Measurements from ENCODE around the gene FKBP2. TPM values are rescaled to one million over a fixed set of nuclear protein-coding genes. Genes with fewer than 3 reads are reported as not detected.

FKBP2 gene
- total RNA-seq, 2 experiments from 2014 or later, result 21.9 to 22.8 TPM

DNA sequence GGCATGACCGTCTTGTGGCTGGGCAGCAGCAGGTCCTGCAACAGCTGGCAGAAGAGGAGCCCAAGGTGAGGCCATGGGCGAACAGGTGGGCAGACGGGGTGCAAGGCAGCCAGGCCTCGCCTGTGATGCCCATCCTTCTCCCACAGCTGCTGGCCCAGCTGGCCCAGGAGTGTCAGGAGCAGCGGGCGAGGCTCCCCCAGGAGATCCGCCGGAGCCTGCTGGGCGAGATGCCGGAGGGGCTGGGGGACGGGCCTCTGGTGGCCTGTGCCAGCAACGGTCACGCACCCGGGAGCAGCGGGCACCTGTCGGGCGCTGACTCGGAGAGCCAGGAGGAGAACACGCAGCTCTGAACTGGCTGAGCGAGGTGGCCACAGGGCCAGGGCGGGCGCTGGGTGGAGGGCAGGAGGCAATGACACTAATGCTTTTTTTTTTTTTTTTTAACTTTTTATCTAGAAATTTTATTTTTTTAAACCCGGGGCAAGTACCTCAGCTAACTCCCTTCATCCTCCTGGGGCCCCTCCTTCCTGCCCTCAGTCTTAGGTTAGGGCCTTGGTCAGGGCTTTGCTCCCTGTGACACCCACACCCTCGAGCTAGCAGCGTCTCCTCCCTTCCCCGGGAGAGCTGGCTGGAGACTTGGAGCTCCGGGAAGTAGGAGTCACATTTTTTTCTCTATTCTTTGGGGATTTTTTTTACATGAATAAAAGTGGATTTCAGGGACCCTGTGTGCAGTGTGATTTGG, 26.5 kb downstream of the FKBP2 start:
- Mint-ChIP-seq H3K9me3 (no peaks in the 10 kb centered on the region), H3K4me3 (peak overlapping the region; percentile 95), H3K27me3 (no peaks in the 10 kb centered on the region), H3K4me1 (peaks cover 14% of the 10 kb centered on the region), H3K27ac (no peak overlapping the region), H3K36me3 (peaks cover 14% of the 10 kb centered on the region)
- DNase-seq, result no peak

DNA sequence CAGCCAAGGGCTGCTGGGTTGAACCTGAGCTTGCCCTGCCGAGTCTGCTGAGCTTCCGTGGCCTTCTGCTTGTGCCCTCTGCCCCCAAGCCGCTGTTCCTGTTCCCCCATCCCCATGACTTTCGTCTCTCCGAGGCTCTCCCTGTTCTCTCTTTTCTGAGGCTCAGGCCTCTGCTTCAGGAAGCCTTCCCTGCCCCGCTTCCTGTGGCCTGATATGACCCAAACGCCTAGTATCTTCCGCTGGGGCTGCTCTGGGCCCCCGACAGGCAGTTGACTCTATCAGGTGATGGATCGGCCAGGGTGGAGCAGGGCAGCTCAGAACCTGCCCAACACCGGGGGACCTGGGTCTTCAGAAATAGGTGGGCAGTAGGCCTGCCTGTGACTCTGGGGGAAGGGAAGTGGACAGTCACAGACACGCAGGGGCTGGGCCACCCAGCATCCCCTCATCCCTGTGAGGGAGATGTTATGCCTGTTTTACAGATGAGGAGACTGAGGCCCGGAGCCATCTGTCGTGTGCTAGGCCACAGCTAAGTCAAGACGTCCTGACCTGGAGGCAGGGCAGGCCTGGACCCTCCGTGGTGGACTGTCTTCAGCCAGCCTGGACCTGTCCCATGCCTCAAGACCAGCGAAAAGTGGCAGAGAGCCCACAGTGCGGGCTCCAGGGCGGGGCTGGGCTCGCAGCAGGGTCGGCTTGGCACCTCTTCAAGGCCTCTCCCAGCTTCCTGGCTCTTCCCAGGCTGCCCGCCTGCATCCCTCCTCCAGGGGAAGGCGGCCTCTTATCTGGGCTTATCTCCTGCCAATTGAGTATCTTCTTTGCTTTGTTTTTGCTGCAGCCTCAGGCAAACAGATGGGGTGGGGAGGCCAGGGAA, 27.4 kb downstream of the FKBP2 start:
- peaks cover 15% of the 10 kb centered on the region for H3K4me1 Mint-ChIP-seq
- H3K27me3 Mint-ChIP-seq, result no peaks in the 10 kb centered on the region
- peak overlapping the region; percentile 91 for H3K27ac Mint-ChIP-seq
- no peaks in the 10 kb centered on the region for H3K9me3 Mint-ChIP-seq
- peaks cover 14% of the 10 kb centered on the region for H3K36me3 Mint-ChIP-seq
- no peak for DNase-seq
- peak overlapping the region; percentile 95 for H3K4me3 Mint-ChIP-seq

DNA sequence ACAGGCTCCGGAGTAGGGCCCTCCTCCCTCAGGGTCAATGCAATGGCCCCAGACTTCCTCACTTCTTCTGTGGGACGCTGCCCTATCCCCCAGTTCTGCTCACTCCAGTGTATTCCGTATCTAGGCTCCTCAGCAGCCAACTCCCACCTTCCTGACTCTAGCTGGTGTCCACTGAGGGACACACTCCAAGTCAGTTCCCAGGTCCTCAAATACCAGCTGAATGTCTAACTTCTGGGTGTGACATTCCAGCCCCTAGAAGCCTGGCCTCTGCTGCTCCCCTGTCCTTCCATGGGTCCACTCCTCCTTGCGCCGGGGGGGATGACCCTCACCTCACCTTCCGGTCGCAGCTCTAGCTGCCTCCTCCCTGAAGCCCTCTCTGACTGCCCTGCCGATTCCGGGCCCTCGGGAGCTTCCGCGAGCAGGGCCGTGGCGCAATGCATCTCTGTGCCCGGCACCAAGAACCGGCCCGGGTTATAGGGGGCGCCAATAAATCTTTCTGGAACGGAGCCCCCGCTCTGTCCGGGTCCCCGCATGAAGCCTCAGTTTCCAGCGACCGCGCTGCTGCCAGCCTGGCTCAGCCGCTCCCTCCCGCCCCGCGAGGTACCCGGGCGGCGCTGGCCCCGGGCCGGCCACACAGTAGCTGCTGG, 28.1 kb downstream of the FKBP2 start:
- Mint-ChIP-seq H3K4me3 (peak overlapping the region; percentile 95), H3K9me3 (no peaks in the 10 kb centered on the region), H3K27ac (peak overlapping the region; percentile 91), H3K36me3 (peaks cover 14% of the 10 kb centered on the region), H3K4me1 (peaks cover 15% of the 10 kb centered on the region), H3K27me3 (no peaks in the 10 kb centered on the region)
- peak; percentile 73 for DNase-seq

DNA sequence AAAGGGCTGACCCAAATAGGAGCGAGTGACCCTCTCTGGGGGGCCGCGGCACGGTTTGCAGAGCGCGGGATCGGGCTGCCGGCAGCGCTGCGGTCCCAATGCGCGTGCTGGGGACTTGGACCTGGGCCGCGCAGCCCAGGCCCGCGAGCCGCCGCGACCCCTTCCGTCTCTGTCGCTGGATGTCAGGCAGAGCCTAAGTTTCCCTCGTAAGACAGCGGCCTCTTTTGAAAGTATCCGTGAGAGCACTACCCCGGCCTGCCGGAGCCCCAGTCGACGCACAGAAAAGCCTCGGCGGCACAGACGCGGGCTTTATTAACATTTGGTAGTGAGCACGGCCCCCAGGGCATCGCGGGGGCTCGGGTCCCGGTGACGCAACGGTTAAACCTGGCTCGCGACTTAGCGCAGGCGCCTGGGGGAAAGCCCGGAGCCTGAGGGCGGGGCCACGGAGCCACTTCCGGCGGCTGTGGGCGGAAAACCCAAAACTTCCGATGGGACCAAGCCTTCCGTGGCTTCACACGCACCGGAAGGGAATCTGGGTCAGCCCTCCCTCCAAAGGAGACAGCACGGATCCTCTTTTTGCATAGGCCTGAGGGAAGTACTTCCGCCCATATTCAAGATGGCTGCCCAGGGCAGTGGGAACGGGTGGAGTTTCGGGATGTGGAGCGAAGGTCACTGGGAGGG, 28.8 kb downstream of the FKBP2 start:
- Mint-ChIP-seq H3K36me3 (peaks cover 14% of the 10 kb centered on the region), H3K9me3 (no peaks in the 10 kb centered on the region), H3K4me3 (peak overlapping the region; percentile 95), H3K4me1 (peaks cover 15% of the 10 kb centered on the region), H3K27ac (peak overlapping the region; percentile 91), H3K27me3 (no peaks in the 10 kb centered on the region)
- DNase-seq, result peak; percentile 98

DNA sequence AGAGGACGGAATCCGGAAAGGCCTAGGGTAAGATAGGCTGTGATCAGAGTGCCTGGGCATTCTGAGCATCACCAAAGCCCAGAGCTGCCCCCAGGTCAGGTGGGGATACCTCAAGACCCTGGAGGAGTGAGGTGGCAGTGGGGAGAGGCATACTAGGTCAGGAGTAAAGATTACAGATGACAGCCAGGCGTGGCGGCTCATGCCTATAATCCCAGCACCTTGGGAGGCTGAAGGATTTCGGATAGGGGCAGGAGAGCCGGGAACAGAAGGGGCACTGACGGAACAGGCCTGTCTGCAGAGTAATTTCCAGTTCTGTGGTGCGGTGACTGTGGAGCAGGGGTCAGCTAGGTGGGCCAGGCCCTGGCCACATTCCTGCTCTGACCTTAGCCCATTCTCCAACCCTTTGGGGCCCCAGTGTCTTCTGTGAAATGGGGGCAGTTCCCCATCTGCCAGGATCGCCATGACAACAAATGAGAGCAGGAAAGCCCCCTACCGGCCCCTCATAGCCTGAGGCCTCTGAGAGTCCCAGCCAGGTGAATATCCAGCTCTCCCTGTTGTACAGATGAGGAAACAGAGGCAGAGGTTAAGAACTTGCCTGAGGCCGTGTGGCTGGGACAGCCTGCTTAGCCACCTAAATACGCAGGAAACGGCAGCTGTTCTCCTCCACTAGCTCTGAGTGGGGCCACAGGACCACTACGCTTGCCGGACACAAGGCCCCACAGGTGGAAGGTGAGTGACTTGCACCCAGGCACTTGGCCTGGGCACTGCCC, 34.3 kb downstream of the FKBP2 start:
- Mint-ChIP-seq H3K9me3 (no peaks in the 10 kb centered on the region), H3K36me3 (peaks cover 7% of the 10 kb centered on the region), H3K27ac (peak overlapping the region; percentile 62), H3K4me1 (peaks cover 6% of the 10 kb centered on the region), H3K27me3 (no peaks in the 10 kb centered on the region), H3K4me3 (no peak overlapping the region)
- no peak for DNase-seq

DNA sequence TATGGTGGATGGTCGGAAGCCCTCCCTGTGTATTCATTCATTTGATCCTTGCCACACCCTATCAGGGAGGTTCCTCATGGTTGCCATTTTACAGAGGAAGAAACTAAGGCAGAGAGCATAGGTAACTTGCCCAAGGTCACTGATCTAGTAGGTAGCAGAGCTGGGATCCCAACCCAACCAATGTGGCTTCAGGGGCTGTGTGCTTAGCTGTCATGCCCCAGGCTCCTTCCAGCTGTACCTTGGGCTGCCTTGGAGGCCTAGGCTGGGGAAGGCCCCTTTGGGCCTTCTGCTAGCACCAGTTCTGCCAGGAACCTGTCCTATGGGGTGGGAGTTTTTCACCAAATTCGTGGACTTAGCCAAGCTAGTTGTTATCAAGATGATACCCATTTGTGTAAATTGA, 34.9 kb downstream of the FKBP2 start:
- Mint-ChIP-seq H3K9me3 (no peaks in the 10 kb centered on the region), H3K36me3 (peaks cover 5% of the 10 kb centered on the region), H3K27me3 (no peaks in the 10 kb centered on the region), H3K4me3 (no peak overlapping the region), H3K27ac (no peak overlapping the region), H3K4me1 (peaks cover 6% of the 10 kb centered on the region)
- no peak for DNase-seq

DNA sequence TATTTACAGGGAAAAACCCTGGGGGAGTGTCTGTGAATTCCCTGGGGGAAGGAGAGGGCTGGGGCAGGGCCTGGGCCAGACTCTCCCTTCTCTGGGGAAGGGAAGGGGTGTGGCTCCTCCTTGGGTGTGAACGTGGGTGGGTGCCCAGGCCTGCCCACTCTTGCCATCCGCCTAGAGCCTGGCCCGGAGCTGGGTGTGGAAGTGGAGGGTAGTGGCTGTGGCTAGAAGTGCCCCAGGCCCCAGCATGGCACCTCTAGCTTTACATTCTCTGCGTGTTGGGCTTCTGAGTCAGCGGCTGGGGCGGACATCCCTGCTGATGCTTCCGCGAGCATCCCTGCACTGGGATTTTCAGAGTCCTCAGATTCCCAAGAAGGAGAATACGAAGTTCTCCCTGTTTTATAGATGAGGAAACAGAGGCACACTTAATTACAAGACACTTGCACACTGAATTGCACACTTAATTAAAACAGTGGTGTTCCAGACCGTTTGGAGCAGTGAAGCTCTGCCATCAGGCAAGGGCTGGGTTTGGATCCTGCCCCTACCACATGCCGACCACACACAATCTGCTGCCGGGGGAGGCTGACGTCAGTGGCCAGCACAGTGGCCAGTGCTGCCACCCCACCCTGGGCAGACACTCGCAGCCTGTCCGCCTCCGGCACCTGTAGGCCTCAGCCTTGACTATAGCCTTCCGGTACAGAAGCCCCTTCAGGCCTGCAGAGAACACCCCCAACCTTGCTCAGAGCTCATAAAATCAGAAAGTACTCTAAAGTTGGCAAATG, 35.9 kb downstream of the FKBP2 start:
- H3K4me3 Mint-ChIP-seq, result no peak overlapping the region
- no peaks in the 10 kb centered on the region for H3K9me3 Mint-ChIP-seq
- peaks cover 8% of the 10 kb centered on the region for H3K4me1 Mint-ChIP-seq
- peaks cover 5% of the 10 kb centered on the region for H3K36me3 Mint-ChIP-seq
- no peaks in the 10 kb centered on the region for H3K27me3 Mint-ChIP-seq
- no peak for DNase-seq
- H3K27ac Mint-ChIP-seq, result no peak overlapping the region

DNA sequence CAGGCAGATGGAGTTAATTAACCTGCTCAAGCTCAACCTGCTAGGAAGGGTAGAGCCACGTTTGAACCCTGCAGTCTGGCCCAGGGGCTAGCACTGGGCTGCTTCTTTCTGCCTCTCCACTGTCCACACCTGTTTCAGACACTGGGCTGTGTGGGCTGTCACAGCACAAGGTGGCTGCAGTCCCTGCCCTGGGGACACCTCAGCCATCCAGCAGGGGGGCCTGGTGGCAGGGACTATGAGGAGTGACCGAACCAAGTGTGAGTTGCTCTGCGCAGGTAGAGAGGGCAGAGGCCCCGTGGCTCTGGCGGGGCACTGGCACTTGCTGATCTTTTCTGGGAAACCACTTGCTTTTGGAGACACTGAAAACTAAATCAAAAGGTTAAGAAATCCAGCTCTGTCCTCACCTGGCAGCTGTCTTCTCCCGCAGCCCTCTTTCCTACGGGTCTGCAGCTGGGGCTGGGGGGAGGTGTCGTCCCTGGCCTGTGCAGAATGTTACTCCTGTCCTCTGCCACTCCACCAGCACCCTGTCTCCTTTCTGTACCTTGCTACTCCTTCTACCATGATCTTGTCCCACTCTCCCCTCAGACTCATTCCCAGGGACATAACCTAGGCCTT, 37.8 kb downstream of the FKBP2 start:
- peaks cover 2% of the 10 kb centered on the region for H3K4me1 Mint-ChIP-seq
- H3K27me3 Mint-ChIP-seq, result no peaks in the 10 kb centered on the region
- H3K27ac Mint-ChIP-seq, result no peak overlapping the region
- DNase-seq, result no peak
- peaks cover 3% of the 10 kb centered on the region for H3K36me3 Mint-ChIP-seq
- no peaks in the 10 kb centered on the region for H3K9me3 Mint-ChIP-seq
- no peak overlapping the region for H3K4me3 Mint-ChIP-seq

DNA sequence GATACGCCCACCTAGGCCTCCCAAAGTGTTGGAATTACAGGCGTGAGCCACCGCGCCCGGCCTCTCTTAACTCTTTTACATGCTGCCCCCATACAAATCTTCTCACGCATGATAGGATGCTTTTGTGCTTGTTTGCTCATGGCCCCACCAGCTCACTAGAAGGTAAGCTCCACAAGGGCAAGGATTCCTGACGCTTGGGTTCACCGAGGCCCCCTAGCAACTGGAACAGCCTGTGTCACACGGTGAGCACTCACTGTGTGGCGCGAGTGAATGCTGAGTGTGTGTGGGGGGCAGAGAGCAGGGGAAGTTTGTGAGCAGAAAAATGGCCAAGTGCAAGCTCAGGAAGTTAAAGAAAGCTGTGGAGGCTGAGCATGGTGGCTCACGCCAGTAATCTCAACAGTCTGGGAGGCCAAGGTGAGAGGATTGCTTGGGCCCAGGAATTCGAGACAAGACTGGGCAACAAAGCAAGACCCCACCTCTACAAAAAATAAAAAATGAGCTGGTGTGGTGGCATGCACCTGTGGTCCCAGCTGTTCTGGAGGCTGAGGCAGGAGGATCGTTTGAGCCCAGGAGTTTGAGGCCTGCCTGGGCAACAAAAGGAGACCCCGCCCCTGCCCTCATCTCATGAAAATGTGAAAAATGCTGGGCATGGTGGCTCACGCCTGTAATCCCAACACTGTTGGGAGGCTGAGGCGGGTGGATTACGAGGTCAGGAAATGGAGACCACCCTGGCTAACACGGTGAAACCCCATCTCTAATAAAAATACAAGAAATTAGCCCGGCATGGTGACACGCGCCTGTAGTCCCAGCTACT, 41.3 kb downstream of the FKBP2 start:
- H3K9me3 Mint-ChIP-seq, result no peaks in the 10 kb centered on the region
- peaks cover 14% of the 10 kb centered on the region for H3K4me1 Mint-ChIP-seq
- peaks cover 3% of the 10 kb centered on the region for H3K36me3 Mint-ChIP-seq
- no peak overlapping the region for H3K27ac Mint-ChIP-seq
- H3K4me3 Mint-ChIP-seq, result no peak overlapping the region
- H3K27me3 Mint-ChIP-seq, result no peaks in the 10 kb centered on the region
- no peak for DNase-seq

DNA sequence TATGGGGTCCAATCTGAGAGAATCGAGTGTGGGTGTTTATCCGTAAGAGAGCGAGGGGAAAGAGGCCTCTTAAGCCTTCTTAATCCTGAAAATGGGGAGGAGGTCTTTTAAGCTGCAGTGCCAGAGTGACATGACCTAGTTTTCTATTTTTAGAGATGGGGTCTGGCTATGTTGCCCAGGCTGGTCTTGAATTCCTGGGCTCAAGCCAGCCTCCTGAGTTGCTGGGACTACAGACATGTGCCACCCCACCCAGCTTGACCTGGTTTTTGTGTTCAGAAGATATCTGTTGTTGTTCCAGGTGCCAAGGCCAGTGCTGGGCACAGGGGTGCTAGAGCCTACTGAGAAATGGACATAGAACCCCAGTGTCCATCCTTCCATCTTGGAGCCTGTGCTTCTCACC, 42.2 kb downstream of the FKBP2 start:
- peak overlapping the region; percentile 32 for H3K4me3 Mint-ChIP-seq
- peaks cover 3% of the 10 kb centered on the region for H3K36me3 Mint-ChIP-seq
- no peaks in the 10 kb centered on the region for H3K9me3 Mint-ChIP-seq
- H3K27ac Mint-ChIP-seq, result no peak overlapping the region
- DNase-seq, result no peak
- no peaks in the 10 kb centered on the region for H3K27me3 Mint-ChIP-seq
- peaks cover 14% of the 10 kb centered on the region for H3K4me1 Mint-ChIP-seq

DNA sequence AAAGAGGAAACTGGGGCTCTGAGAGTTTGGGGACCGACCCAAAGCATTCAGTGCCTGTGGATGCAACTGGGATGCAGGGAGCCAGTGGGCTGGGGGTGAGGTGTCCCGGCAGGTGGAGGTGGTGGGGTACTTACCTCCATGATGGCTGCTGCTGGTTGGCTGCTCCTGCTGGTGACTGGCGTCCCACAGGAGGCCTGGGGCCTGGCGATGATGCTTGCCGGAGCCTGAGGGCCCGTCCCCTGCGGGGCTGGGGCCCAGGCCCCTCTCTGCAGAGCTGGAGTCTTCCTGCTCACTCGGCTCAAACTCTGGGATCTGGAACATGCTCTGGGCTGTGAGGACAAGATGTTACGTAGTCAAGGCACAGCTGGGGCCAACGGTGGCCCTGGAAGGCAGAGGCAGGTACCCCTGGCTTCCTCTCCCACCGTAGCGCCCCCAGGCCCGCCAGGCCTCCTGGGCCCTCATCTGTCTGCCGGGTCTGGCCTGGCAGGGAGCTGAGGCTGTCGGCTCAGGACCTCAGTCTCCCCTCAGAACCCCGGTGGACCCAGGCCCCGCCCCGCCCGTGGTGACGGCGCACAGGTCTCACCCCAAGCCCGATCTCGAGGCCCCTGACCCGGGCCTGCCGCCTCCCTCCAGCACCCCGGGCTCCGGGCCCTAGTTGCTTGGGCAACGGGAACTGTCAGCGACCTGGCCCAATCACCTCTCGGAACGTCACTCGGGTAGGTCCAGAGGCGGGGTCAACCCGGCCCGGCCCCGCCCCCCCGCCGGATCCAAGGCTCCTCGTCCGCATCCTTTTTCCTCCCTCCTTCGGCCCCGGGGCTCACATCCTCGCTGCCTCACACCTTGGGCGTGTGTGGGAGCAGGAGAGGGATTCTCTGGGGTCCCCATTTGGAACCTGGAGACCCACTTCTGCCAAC, 43.4 kb downstream of the FKBP2 start, which contains the start of gene BAD:
BAD (minus strand) TSS at position 618 of the 914 bp plus-strand sequence; CDS start at position 321, 297 bp downstream.
- H3K36me3 Mint-ChIP-seq, result peaks cover 5% of the 10 kb centered on the region
- H3K9me3 Mint-ChIP-seq, result no peaks in the 10 kb centered on the region
- H3K27ac Mint-ChIP-seq, result peak within 1 kb of the TSS; percentile 90
- peak; percentile 90 for DNase-seq
- peaks cover 14% of the 10 kb centered on the region for H3K4me1 Mint-ChIP-seq
- H3K27me3 Mint-ChIP-seq, result no peaks in the 10 kb centered on the region
- H3K4me3 Mint-ChIP-seq, result peak within 1 kb of the TSS; percentile 87
